H4 (cell line): Measurements from ENCODE around the gene HSPB6. TPM values are rescaled to one million over a fixed set of nuclear protein-coding genes. Genes with fewer than 3 reads are reported as not detected.

Experiments
- DNase-seq: peaks from one replicate; pipeline ENCODE4 v3.0.0-alpha.2; 2015; ENCODE audit warnings: low spot score
- total RNA-seq: library from RNA; depleted of rRNA; stranded (reverse); fragments of >200 nt; shearing (Covaris generic); gene quantifications from 2 replicates; pipeline ENCODE4 v1.2.3, GENCODE V29; 2014; rRNA removed

The HSPB6 gene
- total RNA-seq, 1 experiment from 2014 or later, result not detected

- DNase-seq, result peak; percentile 94
Observed at GRCh38 chr19:35716801-35717664, 39.8 kb downstream of the HSPB6 start.

DNA sequence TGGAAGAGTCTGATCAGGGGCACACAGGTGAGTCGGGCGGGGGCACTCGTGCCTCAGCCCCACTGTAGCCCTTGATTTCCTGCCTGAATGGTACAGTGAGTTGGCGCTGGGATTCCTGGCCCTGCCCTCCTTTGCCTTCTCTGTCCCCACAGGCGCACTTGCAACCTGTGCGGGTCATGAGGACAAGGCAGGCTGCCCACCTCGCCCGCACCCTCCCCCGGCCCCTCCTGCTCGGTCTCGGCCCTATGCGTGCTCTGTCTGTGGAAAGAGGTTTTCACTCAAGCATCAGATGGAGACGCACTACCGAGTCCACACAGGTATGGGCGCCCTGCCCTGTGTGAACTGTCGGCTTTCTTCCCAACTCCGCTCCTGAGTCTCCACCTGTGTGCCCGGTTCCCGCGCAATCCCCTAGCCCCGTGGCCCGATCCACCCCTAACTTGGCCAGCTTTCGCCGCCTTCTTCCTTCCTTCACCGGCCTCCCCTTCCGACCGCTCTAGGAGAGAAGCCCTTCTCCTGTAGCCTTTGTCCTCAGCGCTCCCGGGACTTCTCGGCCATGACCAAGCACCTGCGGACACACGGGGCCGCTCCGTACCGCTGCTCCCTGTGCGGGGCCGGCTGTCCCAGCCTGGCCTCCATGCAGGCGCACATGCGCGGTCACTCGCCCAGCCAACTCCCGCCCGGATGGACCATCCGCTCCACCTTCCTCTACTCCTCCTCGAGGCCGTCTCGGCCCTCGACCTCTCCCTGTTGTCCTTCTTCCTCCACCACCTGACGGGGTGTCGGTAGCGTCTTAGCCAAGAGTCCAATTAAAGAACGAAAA is 40.6 kb downstream of the HSPB6 start:
- DNase-seq, result no peak

- no peak for DNase-seq
Observed at GRCh38 chr19:35715355-35715809, 41.4 kb downstream of the HSPB6 start.

DNA sequence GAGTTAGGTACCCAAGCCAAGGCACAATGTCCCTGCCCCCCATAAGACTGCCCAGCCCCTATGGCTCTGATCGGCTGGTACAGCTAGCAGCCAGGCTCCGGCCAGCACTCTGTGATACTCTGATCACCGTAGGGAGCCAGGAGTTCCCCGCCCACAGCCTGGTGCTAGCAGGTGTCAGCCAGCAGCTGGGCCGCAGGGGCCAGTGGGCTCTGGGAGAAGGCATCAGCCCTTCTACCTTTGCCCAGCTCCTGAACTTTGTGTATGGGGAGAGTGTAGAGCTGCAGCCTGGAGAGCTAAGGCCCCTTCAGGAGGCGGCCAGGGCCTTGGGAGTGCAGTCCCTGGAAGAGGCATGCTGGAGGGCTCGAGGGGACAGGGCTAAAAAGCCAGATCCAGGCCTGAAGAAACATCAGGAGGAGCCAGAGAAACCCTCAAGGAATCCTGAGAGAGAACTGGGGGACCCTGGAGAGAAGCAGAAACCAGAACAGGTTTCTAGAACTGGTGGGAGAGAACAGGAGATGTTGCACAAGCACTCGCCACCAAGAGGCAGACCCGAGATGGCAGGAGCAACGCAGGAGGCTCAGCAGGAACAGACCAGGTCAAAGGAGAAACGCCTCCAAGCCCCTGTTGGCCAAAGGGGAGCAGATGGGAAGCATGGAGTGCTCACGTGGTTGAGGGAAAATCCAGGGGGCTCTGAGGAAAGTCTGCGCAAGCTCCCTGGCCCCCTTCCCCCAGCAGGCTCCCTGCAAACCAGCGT is 42.1 kb downstream of the HSPB6 start:
- no peak for DNase-seq

DNA sequence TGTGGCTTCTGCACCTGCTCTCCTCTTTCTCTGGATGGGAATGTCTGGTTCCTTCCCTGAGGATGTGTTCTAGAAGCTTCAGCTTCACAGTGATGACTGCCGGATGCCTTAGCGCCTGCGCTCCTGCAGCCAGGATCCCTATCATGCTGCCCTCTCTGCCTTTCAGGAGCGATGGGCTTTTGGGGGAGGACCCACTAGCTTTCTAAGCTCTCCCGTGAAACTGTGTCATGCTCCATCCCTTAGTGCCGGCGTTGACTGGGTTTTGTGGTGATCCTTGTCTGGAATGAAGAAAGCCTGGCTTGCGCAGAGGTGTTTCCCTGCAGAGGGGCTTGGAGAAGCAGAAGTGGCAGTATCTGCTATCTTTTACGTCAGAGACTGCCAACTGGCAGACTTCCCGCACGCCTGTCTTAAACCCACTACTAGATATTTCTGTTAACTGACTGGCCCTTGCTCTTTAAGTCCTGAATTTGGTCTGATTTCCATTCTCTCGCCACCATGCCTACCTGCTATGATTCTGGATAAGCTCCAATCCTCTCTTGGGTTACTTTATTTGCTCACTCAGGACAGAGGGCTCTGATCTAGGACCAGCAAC is 42.8 kb downstream of the HSPB6 start:
- no peak for DNase-seq

GRCh38 chr19:35713506-35713850 is 43.4 kb downstream of the HSPB6 start:
- no peak for DNase-seq

DNA sequence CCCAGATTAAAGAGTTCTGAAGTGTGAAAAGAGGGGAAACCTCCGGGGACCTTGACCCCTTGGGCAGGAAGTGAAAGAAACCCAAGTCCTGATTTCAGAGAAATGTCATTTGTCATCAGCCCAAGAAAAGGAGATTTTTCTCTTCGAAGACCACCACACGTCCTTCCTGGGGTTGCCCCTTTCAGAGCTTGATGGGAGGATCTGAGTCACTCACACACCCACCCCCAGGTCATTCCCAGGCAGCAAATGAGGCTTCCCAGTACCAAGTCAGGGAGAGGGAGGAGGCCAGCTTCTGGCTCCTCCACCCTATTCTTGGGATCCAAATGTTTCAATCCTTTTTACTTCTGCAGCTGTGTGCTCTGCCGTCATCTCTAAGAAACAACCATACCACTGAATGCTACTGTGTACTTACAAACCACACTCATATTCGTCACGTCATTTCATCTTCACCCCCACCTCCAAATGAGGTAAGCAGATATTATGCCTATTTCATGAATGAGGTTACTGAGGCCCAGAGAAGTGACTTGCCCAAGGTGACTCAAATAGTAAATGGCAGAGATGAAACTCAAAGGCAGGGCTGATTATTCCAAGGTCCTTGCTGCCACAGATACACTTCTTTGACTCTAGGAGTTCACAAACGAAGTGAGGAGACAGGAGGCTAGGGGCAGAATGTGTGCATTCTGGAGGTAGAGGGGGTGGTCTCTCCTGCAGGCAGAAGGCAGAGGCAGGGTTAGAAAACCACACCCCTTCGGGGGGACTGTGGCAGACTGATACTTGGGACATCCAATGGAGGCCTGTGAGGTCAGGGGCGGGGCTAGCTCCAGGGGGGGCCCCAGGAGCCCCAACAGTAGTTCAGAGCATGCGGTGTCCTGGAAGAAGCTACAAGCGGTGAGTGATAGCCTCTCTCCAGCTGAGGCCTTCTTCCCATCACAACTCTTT is 44.0 kb downstream of the HSPB6 start:
- no peak for DNase-seq

DNA sequence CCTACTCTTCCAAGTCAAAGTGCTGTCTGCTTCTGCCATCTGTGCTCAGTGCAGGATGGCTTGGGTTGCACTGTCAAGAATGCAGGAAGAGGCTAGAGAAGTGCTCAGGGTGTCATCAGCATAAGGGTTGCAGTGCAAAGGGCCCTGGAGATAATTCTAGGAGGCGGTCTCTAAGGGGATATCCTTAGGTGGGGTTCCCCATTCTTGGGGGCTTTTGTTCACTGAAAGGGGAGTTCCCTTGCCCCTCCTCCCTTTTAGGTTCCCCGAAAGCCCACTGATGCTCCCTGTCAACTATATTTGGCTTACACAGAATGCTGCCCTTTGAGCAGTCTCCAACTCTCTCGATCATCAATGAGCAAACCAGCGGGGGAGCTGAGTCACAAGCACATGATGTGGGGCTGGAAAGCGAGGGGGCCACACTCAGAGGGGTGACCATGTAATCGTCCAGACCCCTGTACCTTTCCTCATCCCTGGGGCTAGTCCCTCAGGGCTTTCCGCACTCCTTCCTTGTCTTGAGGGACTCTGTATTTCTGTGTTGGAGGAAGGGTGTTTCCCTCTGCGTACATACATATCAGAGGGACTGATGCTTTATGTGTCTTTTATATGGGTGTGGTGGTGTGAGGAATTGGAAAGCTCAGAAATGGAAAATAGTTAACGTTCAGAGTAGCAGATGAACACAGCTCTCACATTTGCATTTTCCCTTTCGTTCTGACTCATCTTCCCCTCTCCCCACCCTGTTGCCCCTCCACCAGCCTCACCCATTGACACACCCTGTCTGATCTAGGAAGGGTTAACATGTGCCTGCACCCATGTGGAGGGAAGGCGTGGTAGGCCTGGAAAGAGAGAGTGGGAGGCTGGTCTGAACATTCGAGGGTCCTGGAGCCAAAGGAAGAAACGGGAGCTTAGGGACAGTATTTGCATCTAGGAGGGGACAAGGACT is 45.8 kb downstream of the HSPB6 start:
- no peak for DNase-seq

- no peak for DNase-seq
Observed at GRCh38 chr19:35708391-35708790, 48.4 kb downstream of the HSPB6 start.

Other genes starting within 250 kb of the HSPB6 start
- 19.6 and 34.6 TPM in 2 replicates for gene DMKN, start 243.4 kb downstream of the HSPB6 start, total RNA-seq
- 0.45 TPM in 1 of 2 replicates, not detected in the other for gene SBSN, start 228.7 kb downstream of the HSPB6 start, total RNA-seq
- gene GAPDHS, start 223.6 kb downstream of the HSPB6 start, total RNA-seq, result not detected in 2 replicates
- 306 and 341 TPM in 2 replicates for gene TMEM147, start 211.4 kb downstream of the HSPB6 start, total RNA-seq
- not detected in 2 replicates for gene ATP4A, start 193.4 kb downstream of the HSPB6 start, total RNA-seq
- gene PMIS2, start 170.9 kb downstream of the HSPB6 start, total RNA-seq, result not detected in 2 replicates
- 17.2 and 22.7 TPM in 2 replicates for gene HAUS5, start 144.3 kb downstream of the HSPB6 start, total RNA-seq
- 135 and 156 TPM in 2 replicates for gene RBM42, start 128.0 kb downstream of the HSPB6 start, total RNA-seq
- gene ETV2, start 115.3 kb downstream of the HSPB6 start, total RNA-seq, result 2.8 and 4.9 TPM in 2 replicates
- 1,937 and 2,103 TPM in 2 replicates for gene COX6B1, start 108.7 kb downstream of the HSPB6 start, total RNA-seq
- gene UPK1A, start 90.5 kb downstream of the HSPB6 start, total RNA-seq, result not detected in 2 replicates
- gene ZBTB32, start 52.5 kb downstream of the HSPB6 start, total RNA-seq, result not detected in 2 replicates
- 4.9 and 8.8 TPM in 2 replicates for gene KMT2B, start 39.0 kb downstream of the HSPB6 start, total RNA-seq
- gene IGFLR1, start 14.6 kb downstream of the HSPB6 start, total RNA-seq, result 6.2 and 31.2 TPM in 2 replicates
- 25.2 and 27.5 TPM in 2 replicates for gene U2AF1L4, start 11.6 kb downstream of the HSPB6 start, total RNA-seq
- 91.4 and 100 TPM in 2 replicates for gene PSENEN, start 11.4 kb downstream of the HSPB6 start, total RNA-seq
- gene LIN37, start 8.5 kb downstream of the HSPB6 start, total RNA-seq, result 11.5 and 15.5 TPM in 2 replicates
- 9.6 and 15.3 TPM in 2 replicates for gene PROSER3, start 1.1 kb upstream of the HSPB6 start, total RNA-seq
- gene ARHGAP33, start 18.5 kb upstream of the HSPB6 start, total RNA-seq, result 1.5 and 2.2 TPM in 2 replicates
- not detected in 2 replicates for gene PRODH2, start 55.8 kb upstream of the HSPB6 start, total RNA-seq
- not detected in 2 replicates for gene NPHS1, start 95.5 kb upstream of the HSPB6 start, total RNA-seq
- gene KIRREL2, start 99.9 kb upstream of the HSPB6 start, total RNA-seq, result 0.08 and 0.19 TPM in 2 replicates
- 28.7 and 45.8 TPM in 2 replicates for gene APLP1, start 111.5 kb upstream of the HSPB6 start, total RNA-seq
- gene NFKBID, start 143.5 kb upstream of the HSPB6 start, total RNA-seq, result 1.4 and 1.8 TPM in 2 replicates
- gene HCST, start 145.5 kb upstream of the HSPB6 start, total RNA-seq, result not detected in 2 replicates
- not detected in 2 replicates for gene TYROBP, start 151.3 kb upstream of the HSPB6 start, total RNA-seq
- gene LRFN3, start 179.3 kb upstream of the HSPB6 start, total RNA-seq, result 4.6 and 5.6 TPM in 2 replicates
- 40.4 and 61.9 TPM in 2 replicates for gene SDHAF1, start 238.2 kb upstream of the HSPB6 start, total RNA-seq